Tibial nerve (tissue), 3 donors: ENCODE data around the gene JPH2.

Experiments
- POLR2A ChIP-seq, 2 donors: fragments of 450-650 bp; IDR thresholded peaks; one replicate each; pipeline ENCODE4 v1.6.1; 2017; ENCODE audit warnings: antibody characterized with exemption in 2 of 2, mild to moderate bottlenecking in 2 of 2, moderate library complexity in 2 of 2
- TF ChIP-seq, protein P1 (sequence below), 5 experiments: fragments of 200-600 bp in 3 of 5; fragments of 450-650 bp in 2 of 5; sonication (generic) in 3 of 5; IDR thresholded peaks; one replicate each; pipeline ENCODE4 v1.5.1; 2016 to 2019; ENCODE audit warnings: antibody characterized with exemption in 5 of 5, mild to moderate bottlenecking in 3 of 5, moderate library complexity in 2 of 5

DNA sequence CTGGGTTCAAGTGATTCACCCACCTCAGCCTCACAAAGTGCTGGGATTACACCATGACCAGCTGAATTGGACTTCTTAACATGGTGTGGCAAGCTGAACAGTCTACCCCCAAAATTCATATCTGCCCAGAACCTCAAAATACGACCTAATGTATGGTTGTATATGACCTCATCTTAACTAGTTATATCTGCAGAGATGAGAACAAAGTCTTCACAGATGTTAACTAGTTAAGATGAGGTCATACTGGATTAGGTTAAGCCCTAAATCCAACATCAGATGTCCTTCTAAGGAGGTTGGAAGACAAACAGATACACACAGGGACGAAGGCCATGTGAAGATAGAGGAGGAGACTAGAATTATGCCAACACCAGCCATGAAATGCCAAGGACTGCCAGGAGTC lies 102.5 kb downstream of the JPH2 start:
- TF ChIP-seq, protein P1, sequence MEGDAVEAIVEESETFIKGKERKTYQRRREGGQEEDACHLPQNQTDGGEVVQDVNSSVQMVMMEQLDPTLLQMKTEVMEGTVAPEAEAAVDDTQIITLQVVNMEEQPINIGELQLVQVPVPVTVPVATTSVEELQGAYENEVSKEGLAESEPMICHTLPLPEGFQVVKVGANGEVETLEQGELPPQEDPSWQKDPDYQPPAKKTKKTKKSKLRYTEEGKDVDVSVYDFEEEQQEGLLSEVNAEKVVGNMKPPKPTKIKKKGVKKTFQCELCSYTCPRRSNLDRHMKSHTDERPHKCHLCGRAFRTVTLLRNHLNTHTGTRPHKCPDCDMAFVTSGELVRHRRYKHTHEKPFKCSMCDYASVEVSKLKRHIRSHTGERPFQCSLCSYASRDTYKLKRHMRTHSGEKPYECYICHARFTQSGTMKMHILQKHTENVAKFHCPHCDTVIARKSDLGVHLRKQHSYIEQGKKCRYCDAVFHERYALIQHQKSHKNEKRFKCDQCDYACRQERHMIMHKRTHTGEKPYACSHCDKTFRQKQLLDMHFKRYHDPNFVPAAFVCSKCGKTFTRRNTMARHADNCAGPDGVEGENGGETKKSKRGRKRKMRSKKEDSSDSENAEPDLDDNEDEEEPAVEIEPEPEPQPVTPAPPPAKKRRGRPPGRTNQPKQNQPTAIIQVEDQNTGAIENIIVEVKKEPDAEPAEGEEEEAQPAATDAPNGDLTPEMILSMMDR (IDR thresholded peaks at IDR 0.05) = no peak
- TF ChIP-seq POLR2A (IDR thresholded peaks at IDR 0.05) = no peak
